H1 (cell line): Measurements from ENCODE around the gene DSTN. TPM values are rescaled to one million over a fixed set of nuclear protein-coding genes. Genes with fewer than 3 reads are reported as not detected.

Experiments
- CTCF ChIA-PET: fragments of 300-600 bp; sonication (Branson Sonifier 250); formaldehyde crosslinking; loops from one replicate; lab custom pipeline; 2021; ENCODE audit not compliant: partially characterized antibody; lab: Charles Lee
- POLR2A ChIA-PET: fragments of 300-600 bp; sonication (Branson Sonifier 250); formaldehyde crosslinking; loops from one replicate; lab custom pipeline; 2021; ENCODE audit warnings: inconsistent platforms; ENCODE audit not compliant: partially characterized antibody; lab: Charles Lee
- DNase-seq, 2 experiments: peaks; one replicate each; pipeline versions ENCODE4 v3.0.0 to v3.0.0-alpha.2; 2010 to 2022; ENCODE audit warnings: low spot score in 2 of 2, low read depth in 1 of 2, mixed read lengths in 1 of 2
- FAIRE-seq: peaks from 2 replicates; lab custom pipeline; 2011; peaks lifted over from hg19 to GRCh38; lab: Jason Lieb, UNC
- H2AFZ ChIP-seq: 2 replicates; pipeline ENCODE4 v1.8.1; 2012; ENCODE audit warnings: low read length, inconsistent platforms
- H2AK5ac ChIP-seq: 2 replicates; pipeline ENCODE4 v1.6.1; 2013; ENCODE audit warnings: low read depth, low read length
- H2BK120ac ChIP-seq: replicated peaks from 2 replicates; pipeline ENCODE3; 2013; ENCODE audit warnings: low read depth, low read length, inconsistent platforms
- H2BK12ac ChIP-seq: 2 replicates; pipeline ENCODE4 v1.6.1; 2013; ENCODE audit warnings: low read depth, low read length
- H2BK15ac ChIP-seq: 2 replicates; pipeline ENCODE4 v1.6.1; 2013; ENCODE audit warnings: low read length
- H2BK20ac ChIP-seq: 2 replicates; pipeline ENCODE4 v1.6.1; 2013; ENCODE audit warnings: low read length
- H2BK5ac ChIP-seq: 2 replicates; pipeline ENCODE4 v1.6.1; 2013; ENCODE audit warnings: low read depth, low read length
- H3K14ac ChIP-seq: 2 replicates; pipeline ENCODE4 v1.6.1; 2013; ENCODE audit warnings: inconsistent platforms; ENCODE audit not compliant: insufficient read length
- H3K18ac ChIP-seq: 2 replicates; pipeline ENCODE4 v1.6.1; 2013; ENCODE audit warnings: low read length; ENCODE audit errors: extremely low read depth
- H3K23ac ChIP-seq: 2 replicates; pipeline ENCODE4 v1.6.1; 2013; ENCODE audit warnings: inconsistent platforms; ENCODE audit not compliant: insufficient read length
- H3K23me2 ChIP-seq: 2 replicates; pipeline ENCODE4 v1.6.1; 2013; ENCODE audit warnings: low read depth, low read length
- H3K27ac ChIP-seq: 2 replicates; pipeline ENCODE4 v1.6.1; 2011; ENCODE audit warnings: low read depth, low read length, inconsistent platforms
- H3K27me3 ChIP-seq, 4 experiments: replicated peaks in 1 of 4; 1 replicate in 1 of 4; 2 replicates in 3 of 4; pipeline versions ENCODE4 v1.6.1 to v1.8.1; 2011 to 2013; ENCODE audit warnings: low read length in 3 of 4, mild to moderate bottlenecking in 3 of 4, inconsistent platforms in 2 of 4, mixed read lengths in 2 of 4, moderate library complexity in 1 of 4; ENCODE audit not compliant: control insufficient read depth in 3 of 4, insufficient read depth in 3 of 4; ENCODE audit errors: extremely low read depth in 1 of 4
- H3K36me3 ChIP-seq, 4 experiments: 2 replicates each; pipeline versions ENCODE4 v1.6.1 to v1.8.1; 2011 to 2013; ENCODE audit warnings: mild to moderate bottlenecking in 4 of 4, low read length in 3 of 4, moderate library complexity in 2 of 4, control low read depth in 1 of 4, inconsistent platforms in 1 of 4; ENCODE audit not compliant: insufficient read depth in 4 of 4, control insufficient read depth in 2 of 4
- H3K4ac ChIP-seq: replicated peaks from 2 replicates; pipeline ENCODE3; 2013; ENCODE audit warnings: low read length, low read depth, mixed read lengths, inconsistent platforms; ENCODE audit not compliant: insufficient read length
- H3K4me1 ChIP-seq, 4 experiments: replicated peaks in 1 of 4; 1 replicate in 1 of 4; 2 replicates in 3 of 4; pipeline versions ENCODE4 v1.6.1 to v1.8.1; 2011 to 2013; ENCODE audit warnings: low read length in 3 of 4, inconsistent platforms in 2 of 4, mixed read lengths in 1 of 4; ENCODE audit not compliant: insufficient read depth in 4 of 4, control insufficient read depth in 3 of 4
- H3K4me2 ChIP-seq, 2 experiments: 2 replicates each; pipeline versions ENCODE4 v1.6.1 to v1.8.1; 2011 to 2013; ENCODE audit warnings: low read depth in 2 of 2, low read length in 2 of 2, control low read depth in 1 of 2, inconsistent platforms in 1 of 2, mild to moderate bottlenecking in 1 of 2; ENCODE audit not compliant: insufficient read depth in 1 of 2
- H3K4me3 ChIP-seq, 4 experiments: fragments of 200-600, 300-600 bp in 1 of 4; sonication (generic), shearing (Covaris generic), sonication (Bioruptor Twin) in 1 of 4; 2 replicates each; pipeline versions ENCODE4 v1.5.1 to v1.8.1; 2011 to 2016; ENCODE audit warnings: low read length in 4 of 4, low read depth in 3 of 4, control low read depth in 2 of 4, inconsistent platforms in 2 of 4, mild to moderate bottlenecking in 2 of 4, mixed read lengths in 1 of 4, moderate library complexity in 1 of 4; ENCODE audit not compliant: insufficient read depth in 2 of 4; ENCODE audit errors: extremely low read depth in 1 of 4
- H3K56ac ChIP-seq: replicated peaks from 2 replicates; pipeline ENCODE3; 2013; ENCODE audit warnings: low read depth, mild to moderate bottlenecking, mixed read lengths, low read length, inconsistent platforms; ENCODE audit not compliant: insufficient read length
- H3K79me1 ChIP-seq: 2 replicates; pipeline ENCODE4 v1.6.1; 2013; ENCODE audit warnings: low read depth, low read length, control low read depth
- H3K79me2 ChIP-seq, 2 experiments: 2 replicates each; pipeline versions ENCODE4 v1.6.1 to v1.8.1; 2012 to 2013; ENCODE audit warnings: low read length in 2 of 2, mild to moderate bottlenecking in 2 of 2, inconsistent platforms in 1 of 2; ENCODE audit not compliant: insufficient read depth in 2 of 2, control insufficient read depth in 1 of 2
- H3K9ac ChIP-seq, 4 experiments: replicated peaks in 1 of 4; 1 replicate in 1 of 4; 2 replicates in 3 of 4; pipeline versions ENCODE4 v1.6.1 to v1.8.1; 2011 to 2013; ENCODE audit warnings: low read depth in 3 of 4, low read length in 3 of 4, control low read depth in 2 of 4, mild to moderate bottlenecking in 2 of 4, moderate library complexity in 2 of 4, inconsistent platforms in 1 of 4; ENCODE audit errors: extremely low read depth in 1 of 4
- H3K9me3 ChIP-seq, 2 experiments: 2 replicates each; pipeline versions ENCODE4 v1.6.1 to v1.8.1; 2012 to 2013; ENCODE audit warnings: mild to moderate bottlenecking in 2 of 2, moderate library complexity in 2 of 2, control low read depth in 1 of 2, inconsistent platforms in 1 of 2, low read depth in 1 of 2, low read length in 1 of 2, mixed read lengths in 1 of 2; ENCODE audit not compliant: insufficient read depth in 2 of 2
- H4K20me1 ChIP-seq, 2 experiments: replicated peaks in 1 of 2; 2 replicates each; pipeline versions ENCODE3 to v1.8.1; 2011 to 2013; ENCODE audit warnings: inconsistent platforms in 2 of 2, low read length in 2 of 2, mild to moderate bottlenecking in 1 of 2; ENCODE audit not compliant: insufficient read depth in 2 of 2, control insufficient read depth in 1 of 2
- H4K5ac ChIP-seq: 2 replicates; pipeline ENCODE4 v1.6.1; 2013; ENCODE audit warnings: low read length, low read depth, mixed read lengths, inconsistent platforms; ENCODE audit not compliant: insufficient read length
- H4K8ac ChIP-seq: 2 replicates; pipeline ENCODE4 v1.8.0; 2013; ENCODE audit warnings: mild to moderate bottlenecking, moderate library complexity, low read length, inconsistent platforms; ENCODE audit not compliant: insufficient read depth; ENCODE audit errors: extremely low read depth
- H4K91ac ChIP-seq: replicated peaks from 2 replicates; pipeline ENCODE3; 2013; ENCODE audit warnings: low read length, mixed read lengths, inconsistent platforms; ENCODE audit not compliant: insufficient read length
- HDAC2 ChIP-seq, 2 experiments: fragments of 300-600 bp in 1 of 2; sonication (generic) in 1 of 2; IDR thresholded peaks; 2 replicates each; pipeline ENCODE4 v1.6.1; 2011 to 2012; ENCODE audit warnings: low read depth in 2 of 2, low read length in 2 of 2, mild to moderate bottlenecking in 2 of 2, moderate library complexity in 2 of 2, borderline replicate concordance in 1 of 2, inconsistent platforms in 1 of 2
- JUN ChIP-seq: IDR thresholded peaks from 2 replicates; pipeline ENCODE4 v1.6.1; 2011; ENCODE audit warnings: low read depth, mild to moderate bottlenecking, improper control_type of control experiment, low read length
- JUND ChIP-seq: IDR thresholded peaks from 2 replicates; pipeline ENCODE4 v1.6.1; 2011; ENCODE audit warnings: mild to moderate bottlenecking, improper control_type of control experiment, low read length
- RFX5 ChIP-seq: IDR thresholded peaks from 2 replicates; pipeline ENCODE4 v1.6.1; 2011; ENCODE audit warnings: low read depth, low read length, improper control_type of control experiment, borderline replicate concordance
- WGBS, 2 experiments: shearing (Covaris generic) in 1 of 2; methylation state at CpG; one replicate each; pipeline versions ENCODE4 v1.1.6 to v1.1.7; 2013 to 2015; ENCODE audit warnings: low lambda C conversion rate in 2 of 2, mixed read lengths in 2 of 2, inconsistent platforms in 1 of 2, low coverage in 1 of 2, missing lambda C conversion rate in 1 of 2; ENCODE audit not compliant: insufficient replicate concordance in 2 of 2, insufficient coverage in 1 of 2, insufficient read length in 1 of 2; ENCODE audit errors: extremely low coverage in 1 of 2, missing lambda C conversion rate in 1 of 2; 5-methylcytosine and 5-hydroxymethylcytosine counted together
- polyA plus RNA-seq, 7 experiments: library from polyadenylated mRNA; depleted of rRNA in 3 of 7; stranded (reverse) in 5 of 7; unstranded in 2 of 7; fragments of >200 nt in 5 of 7; fragments of 200-250 nt in 2 of 7; gene quantifications; 1 replicate in 5 of 7; 2 replicates in 1 of 7; 4 replicates in 1 of 7; pipeline versions ENCODE4 v1.2.1 to v1.2.3, GENCODE V29; 2011 to 2013; ENCODE audit warnings: missing spikeins in 2 of 7, mixed read lengths in 2 of 7
- total RNA-seq: library from RNA; stranded (reverse); fragmentation: NEBNext Ultra II Directional; extraction: Animal tissue kit (Norgen Biotek cat#: 25700); gene quantifications from 2 replicates; pipeline ENCODE4 v1.2.1, GENCODE V29; 2021
- TF ChIP-seq, protein P1 (sequence below): IDR thresholded peaks from 2 replicates; pipeline ENCODE4 v1.6.1; 2011; ENCODE audit warnings: low read length, improper control_type of control experiment

The DSTN gene
- total and polyA plus RNA-seq, 2 of the 8 experiments (the other 6 are each of a cell fraction or from before 2014, with no cell fraction given), result 43.3 to 208 TPM

DNA sequence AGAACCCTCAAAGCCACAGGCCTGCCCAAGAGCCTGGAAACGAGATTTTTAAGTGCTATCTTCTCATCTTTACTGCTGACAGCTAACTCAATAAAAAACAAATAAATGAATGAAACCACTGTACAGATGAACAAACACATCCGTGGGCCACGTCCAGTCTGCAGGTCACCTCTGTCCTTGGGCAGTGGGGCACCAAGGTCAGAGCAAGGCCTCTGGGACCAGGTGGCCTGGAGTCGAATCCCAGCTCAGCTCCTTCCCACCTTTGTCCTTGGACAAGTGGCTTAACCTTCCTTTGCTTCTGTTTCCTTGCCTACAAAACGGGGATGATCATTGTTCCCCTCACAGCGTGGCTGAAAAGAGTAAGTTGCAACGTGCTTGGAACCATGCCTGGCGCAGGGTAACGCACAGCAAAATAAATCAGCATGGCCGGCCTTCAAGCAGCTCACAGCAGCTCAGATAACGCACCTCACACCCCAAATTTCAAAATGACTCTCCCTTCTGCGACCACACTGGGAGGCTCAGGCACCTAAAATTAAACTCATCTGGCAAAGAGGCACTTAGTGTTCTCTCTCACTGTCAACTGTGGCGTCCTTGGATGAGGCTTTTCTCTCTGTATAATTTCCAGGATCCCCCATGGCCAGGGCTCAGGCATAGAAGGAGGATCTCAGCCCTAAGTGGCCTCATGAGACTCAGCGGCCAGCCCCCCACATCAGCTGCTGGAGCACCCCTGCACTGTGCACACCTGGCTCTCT lies 76.5 kb downstream of the DSTN start:
- H3K56ac ChIP-seq, result no peak overlapping the region
- H3K9me3 ChIP-seq, result no peaks in the 10 kb centered on the region
- H2BK12ac ChIP-seq, result no peak overlapping the region
- ChIA-PET CTCF (interaction anchor here (0.9 to 5.9 kb wide), 10 partner anchors 8 to 293 kb away, joined by 3 to 45 read pairs (median 4); no protein-coding TSS in a partner anchor), POLR2A (interaction anchor here (0.6 kb wide), 1 partner anchor 42 kb away, joined by 3 read pairs; no protein-coding TSS in a partner anchor)
- H4K91ac ChIP-seq, result no peak overlapping the region
- no peaks in the 10 kb centered on the region for H3K27me3 ChIP-seq
- FAIRE-seq (no peak), DNase-seq (no peak)
- no peak overlapping the region for H3K14ac ChIP-seq
- H3K4ac ChIP-seq, result no peak overlapping the region
- peaks cover 27% of the 10 kb centered on the region; the same call in 1 of the 2 replicates for H3K79me1 ChIP-seq
- no peak overlapping the region for H4K8ac ChIP-seq
- no peak overlapping the region for H2AFZ ChIP-seq
- no peak overlapping the region for H3K27ac ChIP-seq
- no peak overlapping the region for H4K5ac ChIP-seq
- H3K23ac ChIP-seq, result no peak overlapping the region
- H2BK5ac ChIP-seq, result peak overlapping the region; percentile 78
- no peak overlapping the region for H3K18ac ChIP-seq
- H2BK15ac ChIP-seq, result no peak overlapping the region
- peaks cover 0 to 4% (median under 1%) of the 10 kb centered on the region in 4 experiments; a peak in 2 of 8 replicates for H3K36me3 ChIP-seq
- TF ChIP-seq RFX5, result no peak
- TF ChIP-seq, protein P1, sequence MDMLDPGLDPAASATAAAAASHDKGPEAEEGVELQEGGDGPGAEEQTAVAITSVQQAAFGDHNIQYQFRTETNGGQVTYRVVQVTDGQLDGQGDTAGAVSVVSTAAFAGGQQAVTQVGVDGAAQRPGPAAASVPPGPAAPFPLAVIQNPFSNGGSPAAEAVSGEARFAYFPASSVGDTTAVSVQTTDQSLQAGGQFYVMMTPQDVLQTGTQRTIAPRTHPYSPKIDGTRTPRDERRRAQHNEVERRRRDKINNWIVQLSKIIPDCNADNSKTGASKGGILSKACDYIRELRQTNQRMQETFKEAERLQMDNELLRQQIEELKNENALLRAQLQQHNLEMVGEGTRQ, result no peak
- TF ChIP-seq JUN, result no peak
- no peak for TF ChIP-seq HDAC2 (IDR thresholded peaks at IDR 0.05; ENCODE audit: borderline replicate concordance in 1 of 2, low read depth in 2 of 2, low read length in 2 of 2)
- TF ChIP-seq JUND, result no peak
- peaks cover 0 to 87% of the 10 kb centered on the region in 2 experiments; a peak in 2 of 4 replicates for H3K79me2 ChIP-seq
- no peak overlapping the region; the same call in 1 of the 2 replicates for H2AK5ac ChIP-seq
- no peak overlapping the region; a peak in 1 of 4 replicates for H3K4me2 ChIP-seq
- H3K4me1 ChIP-seq, result peaks cover 1 to 6% (median 3%) of the 10 kb centered on the region in 4 experiments; a peak in 5 of 7 replicates
- no peak overlapping the region for H2BK20ac ChIP-seq
- no peak overlapping the region for H2BK120ac ChIP-seq
- no peak overlapping the region for H3K4me3 ChIP-seq
- H3K9ac ChIP-seq, result no peak overlapping the region
- 89% methylated on average over 14 of the region's 14 CpGs; no CpG with 5 or more reads in 1 of the 2 experiments for WGBS, 2 experiments
- H4K20me1 ChIP-seq, result peaks cover 14 to 33% of the 10 kb centered on the region in 2 experiments
- no peaks in the 10 kb centered on the region for H3K23me2 ChIP-seq
